Activated CD8-positive, alpha-beta memory T cell treated with anti-CD3 and anti-CD28 coated beads for 36 hours (primary cell): ENCODE measurements around the gene FRMD4A. TPM values are rescaled to one million over a fixed set of nuclear protein-coding genes. Genes with fewer than 3 reads are reported as not detected.
"Not testable (repeated sequence)": the region's sequence is repeated elsewhere in the genome, so short reads cannot be mapped to it uniquely, and the experiment has no call there.

Experiments
- CTCF ChIA-PET: fragments of 350-600 bp; sonication (Branson Sonifier 250); formaldehyde crosslinking; loops from one replicate; lab custom pipeline; 2021; ENCODE audit warnings: antibody characterized with exemption; lab: Charles Lee
- POLR2A ChIA-PET: fragments of 350-600 bp; sonication (Branson Sonifier 250); formaldehyde crosslinking; loops from one replicate; lab custom pipeline; 2021; ENCODE audit warnings: antibody characterized with exemption; lab: Charles Lee
- total RNA-seq, 2 experiments: library from RNA; stranded (reverse); gene quantifications; one replicate each; pipeline ENCODE4 v1.2.3, GENCODE V29; 2021

The FRMD4A gene
- total RNA-seq, 2 experiments from 2014 or later, result 4.7 to 5.2 TPM

DNA sequence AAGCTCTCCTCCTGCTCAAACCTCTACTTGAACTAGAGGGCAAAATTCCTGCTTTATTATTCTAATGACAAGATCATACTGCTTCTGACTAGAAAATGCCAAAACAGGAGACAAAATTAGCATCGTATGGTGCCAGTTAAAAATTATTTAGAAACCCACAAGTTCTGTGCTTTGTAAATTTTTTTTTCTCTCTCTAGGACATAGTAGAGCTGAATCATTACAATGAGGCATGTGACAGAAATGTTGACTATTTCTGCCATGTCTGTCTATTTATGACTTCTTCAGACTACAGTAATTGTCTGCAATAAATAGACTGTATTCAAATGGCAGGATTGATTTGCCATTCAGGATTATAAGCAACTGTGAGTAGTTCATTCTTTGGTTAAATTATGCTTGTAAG is 408.1 kb downstream of the FRMD4A start:
- CTCF ChIA-PET, result no interaction called here

DNA sequence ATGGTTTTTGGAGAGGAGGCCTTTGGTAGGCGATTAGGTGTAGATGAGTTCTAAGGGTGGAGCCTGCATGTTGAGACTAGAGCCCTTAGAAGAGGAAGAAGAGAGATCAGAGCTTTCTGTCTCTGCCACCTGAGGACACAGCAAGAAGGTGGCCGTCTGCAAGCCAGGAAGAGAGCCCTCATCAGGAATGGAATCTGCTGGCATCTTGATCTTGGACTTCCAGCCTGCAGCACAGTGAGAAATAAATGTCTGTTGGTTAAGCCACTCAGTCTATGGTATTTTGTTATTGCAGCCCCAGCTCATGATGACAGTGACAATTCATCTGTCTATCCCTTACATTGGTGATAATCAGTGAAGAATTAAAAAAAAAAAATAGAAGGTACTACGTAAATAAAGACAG is 408.8 kb downstream of the FRMD4A start:
- ChIA-PET POLR2A (no interaction called here), CTCF (no interaction called here)

More for the DNA sequence above, 408.1 kb downstream of the FRMD4A start:
- POLR2A ChIA-PET, result interaction anchor here (0.7 kb wide), 1 partner anchor 310 kb away, joined by 3 read pairs; no protein-coding TSS in a partner anchor

DNA sequence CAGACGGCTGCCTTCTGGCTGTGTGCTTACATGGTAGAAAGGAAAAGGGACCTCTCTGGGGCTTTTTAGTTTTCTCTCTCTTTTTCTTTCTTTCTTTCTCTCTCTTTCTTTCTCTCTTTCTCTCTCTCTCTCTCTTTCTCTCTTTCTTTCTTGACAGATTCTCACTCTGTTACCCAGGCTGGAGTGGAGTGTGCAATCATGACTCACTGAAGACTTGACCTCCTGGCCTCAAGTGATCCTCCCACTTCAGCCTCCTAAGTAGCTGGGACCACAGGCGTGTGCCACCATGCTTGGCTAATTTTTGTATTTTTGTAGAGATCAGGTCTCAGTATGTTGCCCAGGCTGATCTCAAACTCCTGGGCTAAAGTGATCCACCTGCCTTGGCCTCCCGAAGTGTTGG is 409.6 kb downstream of the FRMD4A start:
- POLR2A ChIA-PET, CTCF ChIA-PET: not testable (repeated sequence)

- ChIA-PET CTCF (no interaction called here), POLR2A (no interaction called here)
Observed at GRCh38 chr10:13920465-13920864, 410.3 kb downstream of the FRMD4A start.

DNA sequence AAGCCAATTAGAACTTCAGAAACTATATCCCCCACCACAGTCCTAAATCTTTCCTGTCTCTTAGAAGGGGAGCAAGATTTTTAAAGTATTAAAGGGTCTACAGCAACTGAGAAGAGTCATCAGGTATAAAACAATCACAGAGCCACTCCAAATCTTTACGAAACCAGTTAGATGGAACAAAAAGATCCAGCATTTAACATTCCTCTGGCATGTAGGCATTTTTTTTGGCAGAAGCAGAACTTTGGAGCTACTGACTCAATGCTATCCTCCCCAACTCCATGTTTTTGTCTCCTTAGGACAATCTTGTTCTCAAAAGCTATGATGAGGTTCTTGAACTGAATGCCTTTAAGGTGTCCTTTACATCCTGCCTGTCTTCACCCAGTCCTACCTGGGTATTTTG is 410.7 kb downstream of the FRMD4A start:
- POLR2A ChIA-PET, result no interaction called here
- CTCF ChIA-PET, result interaction anchor here (0.6 kb wide), 1 partner anchor 621 kb away, joined by 3 read pairs; no protein-coding TSS in a partner anchor

DNA sequence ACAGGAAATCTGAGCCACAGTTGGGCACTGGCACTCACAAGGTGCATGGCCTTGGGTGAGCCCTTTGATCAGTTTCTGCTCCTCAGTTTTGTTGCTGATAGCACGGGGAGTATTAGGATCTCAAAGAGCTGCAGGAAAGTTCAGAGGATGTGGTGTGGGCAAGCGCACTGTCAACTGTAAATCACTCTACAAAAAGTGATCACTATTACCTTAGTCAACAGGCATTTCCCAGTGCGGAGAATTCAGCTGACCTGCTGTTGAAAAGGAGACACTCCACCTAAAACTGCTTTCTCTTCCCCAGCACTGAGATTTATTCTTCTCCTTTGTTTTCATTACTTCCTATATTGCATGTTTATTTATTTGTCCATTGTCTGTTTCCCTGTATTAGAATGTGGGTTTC is 412.9 kb downstream of the FRMD4A start:
- POLR2A ChIA-PET, result no interaction called here
- CTCF ChIA-PET, result no interaction called here

DNA sequence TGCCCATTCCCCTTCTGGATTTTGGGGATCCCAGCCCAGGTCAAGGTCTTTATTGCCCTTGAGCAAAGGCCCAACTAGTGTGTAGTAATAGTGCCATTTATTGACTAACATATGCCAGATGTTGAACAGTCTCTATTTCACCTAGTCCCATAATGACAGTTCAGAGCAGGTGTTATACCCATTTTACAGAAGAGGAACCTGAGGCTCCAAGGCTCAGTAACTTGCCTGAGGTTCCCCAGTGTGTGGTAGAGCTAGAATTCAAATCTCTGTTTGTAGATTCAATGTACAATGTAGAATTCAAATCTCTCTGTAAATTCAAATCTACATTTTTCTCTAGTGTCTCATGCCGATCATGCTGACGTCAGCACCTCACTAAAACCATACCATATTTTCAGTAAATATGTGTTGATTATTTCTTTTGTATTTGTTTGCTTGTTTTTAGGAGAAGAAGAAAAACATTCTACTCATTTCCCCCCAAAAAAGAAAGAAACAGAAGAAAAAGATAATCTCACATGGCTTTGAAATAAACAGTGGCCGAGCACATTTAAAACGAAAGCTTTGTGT is 414.3 kb downstream of the FRMD4A start:
- POLR2A ChIA-PET, result no interaction called here
- CTCF ChIA-PET, result interaction anchor here (0.7 kb wide), 1 partner anchor 170 kb away, joined by 4 read pairs; no protein-coding TSS in a partner anchor

DNA sequence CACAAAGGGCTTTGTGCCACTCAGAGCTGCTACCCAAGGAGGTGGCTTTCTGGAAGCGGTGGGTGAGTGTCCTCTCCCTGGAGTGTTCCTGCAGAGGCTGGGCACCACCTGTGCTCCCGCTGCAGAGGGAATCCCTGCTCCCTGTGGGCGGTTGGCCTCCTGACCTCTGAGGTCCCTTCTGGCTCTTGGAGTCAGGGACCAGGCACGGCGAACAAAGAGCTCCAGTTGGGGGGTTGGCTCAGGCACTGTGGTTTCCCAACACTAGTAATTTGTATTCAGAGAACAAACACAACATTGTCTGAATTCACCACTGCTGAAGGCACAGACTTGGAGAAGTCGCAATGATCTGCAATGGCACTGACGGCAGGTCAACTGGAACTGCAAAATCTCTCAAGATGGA is 415.0 kb downstream of the FRMD4A start:
- POLR2A ChIA-PET, result no interaction called here
- CTCF ChIA-PET, result no interaction called here

GRCh38 chr10:13913897-13914296 is 416.8 kb downstream of the FRMD4A start:
- POLR2A ChIA-PET, result no interaction called here
- CTCF ChIA-PET, result no interaction called here

GRCh38 chr10:13911821-13912520 is 418.8 kb downstream of the FRMD4A start:
- CTCF ChIA-PET, result interaction anchor here (1.0 kb wide), 1 partner anchor 89 kb away, joined by 3 read pairs; no protein-coding TSS in a partner anchor
- POLR2A ChIA-PET, result no interaction called here

- ChIA-PET CTCF (no interaction called here), POLR2A (no interaction called here)
Observed at GRCh38 chr10:13909516-13910258, 421.0 kb downstream of the FRMD4A start.

DNA sequence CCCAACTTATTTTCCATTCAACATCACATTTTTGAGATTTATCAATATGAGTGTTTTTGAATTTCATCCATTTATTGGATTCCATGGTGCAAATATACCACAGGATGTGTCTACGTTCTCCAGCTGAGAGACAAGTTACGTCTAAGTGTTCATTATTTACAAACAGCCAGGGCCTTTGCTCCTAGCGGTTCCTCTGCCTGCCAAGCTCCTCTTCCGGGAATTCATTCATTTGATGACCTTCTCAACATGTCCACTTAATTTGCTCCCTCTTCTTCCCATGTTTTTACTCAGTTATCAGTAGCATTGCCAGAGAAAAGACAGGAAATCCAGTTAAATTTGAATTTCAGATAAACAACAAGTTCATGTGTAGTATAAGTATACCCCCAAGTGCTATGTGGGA is 422.2 kb downstream of the FRMD4A start:
- ChIA-PET POLR2A (interaction anchor here (0.7 kb wide), 1 partner anchor 321 kb away, joined by 12 read pairs; no protein-coding TSS in a partner anchor), CTCF (interaction anchor here (0.7 kb wide), 1 partner anchor 53 kb away, joined by 4 read pairs; no protein-coding TSS in a partner anchor)

DNA sequence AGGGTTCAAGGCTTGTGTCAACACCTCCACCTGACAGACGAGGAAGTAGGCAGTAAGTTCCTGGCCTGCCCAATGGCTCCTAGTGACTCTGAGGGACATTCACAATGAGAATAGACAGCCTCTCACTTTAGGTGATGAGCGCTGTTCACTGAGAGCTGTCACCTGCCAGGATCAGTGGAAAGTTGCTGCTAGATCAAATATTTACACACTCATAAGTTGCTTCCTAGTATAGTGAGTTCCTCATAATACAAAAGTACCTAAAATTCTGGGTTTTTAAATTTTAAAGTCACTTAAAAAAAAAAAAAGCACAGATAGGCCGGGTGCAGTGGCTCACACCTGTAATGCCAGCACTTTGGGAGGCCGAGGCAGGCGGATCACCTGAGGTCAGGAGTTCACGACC is 423.2 kb downstream of the FRMD4A start:
- ChIA-PET POLR2A (no interaction called here), CTCF (no interaction called here)

- CTCF ChIA-PET, result no interaction called here
Observed at GRCh38 chr10:13905281-13905680, 425.4 kb downstream of the FRMD4A start.

DNA sequence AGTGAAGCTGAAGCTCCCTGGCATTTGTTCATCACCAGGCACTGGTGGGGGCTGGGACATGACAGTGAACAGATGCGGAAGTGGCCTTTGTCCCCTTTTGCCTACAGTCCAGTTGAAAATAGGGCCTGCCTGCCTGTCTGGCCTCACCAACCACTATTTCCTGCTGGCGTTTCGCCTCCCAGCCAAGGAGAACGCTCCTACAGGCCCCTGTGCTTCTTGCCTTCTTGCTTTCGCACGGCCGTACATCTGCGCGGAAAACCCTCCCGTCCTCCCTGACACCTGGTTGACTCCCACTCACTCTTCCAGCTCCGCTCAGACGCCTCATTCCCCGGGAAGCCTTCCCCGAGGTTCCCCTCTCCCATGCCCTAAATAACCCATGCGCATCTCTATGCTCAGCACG is 426.7 kb downstream of the FRMD4A start:
- ChIA-PET POLR2A (no interaction called here), CTCF (no interaction called here)

More at GRCh38 chr10:13905281-13905680, 425.4 kb downstream of the FRMD4A start:
- POLR2A ChIA-PET, result no interaction called here

- CTCF ChIA-PET, result no interaction called here
- POLR2A ChIA-PET, result no interaction called here
Observed at GRCh38 chr10:13902868-13903587, 427.7 kb downstream of the FRMD4A start.

DNA sequence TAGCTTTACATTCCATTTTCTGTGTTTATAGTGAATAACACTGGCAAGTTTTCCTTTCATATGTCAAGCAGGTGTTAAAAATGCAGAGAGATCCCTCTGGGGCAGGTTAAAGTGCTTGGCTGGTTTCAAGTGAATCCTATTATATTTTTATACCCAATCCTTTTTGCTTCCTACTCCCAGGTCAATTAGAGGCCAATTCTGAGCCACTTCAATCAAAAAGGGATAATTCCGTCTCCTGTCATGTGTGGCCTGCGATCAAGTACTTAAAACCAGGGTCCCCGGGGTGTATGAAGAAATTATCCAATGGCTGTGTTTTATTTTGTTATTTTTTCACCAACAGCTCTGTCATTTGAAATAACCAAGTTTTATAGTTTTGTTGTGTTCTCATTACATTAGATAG is 430.8 kb downstream of the FRMD4A start:
- ChIA-PET POLR2A (no interaction called here), CTCF (no interaction called here)

DNA sequence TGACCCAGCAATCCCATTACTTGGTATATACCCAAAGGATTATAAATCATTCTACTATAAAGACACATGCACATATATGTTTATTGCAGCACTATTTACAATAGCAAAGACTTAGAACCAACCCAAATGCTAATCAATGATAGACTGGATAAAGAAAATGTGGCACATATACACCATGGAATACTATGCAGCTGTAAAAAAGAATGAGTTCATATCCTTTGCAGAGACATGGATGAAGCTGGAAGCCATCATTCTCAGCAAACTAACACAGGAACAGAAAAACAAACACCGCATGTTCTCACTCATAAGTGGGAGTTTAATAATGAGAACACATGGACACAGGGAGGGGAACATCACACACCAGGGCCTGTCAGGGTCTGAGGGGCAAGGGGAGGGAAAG is 434.6 kb downstream of the FRMD4A start:
- POLR2A ChIA-PET, CTCF ChIA-PET: not testable (repeated sequence)

- ChIA-PET CTCF (interaction anchor here (0.8 kb wide), 1 partner anchor 586 kb away, joined by 3 read pairs; no protein-coding TSS in a partner anchor), POLR2A (no interaction called here)
Observed at GRCh38 chr10:13894412-13895093, 436.2 kb downstream of the FRMD4A start.
